ENCODE data around the gene UNC119. TPM values are rescaled to one million over a fixed set of nuclear protein-coding genes. Genes with fewer than 3 reads are reported as not detected.

UNC119 gene
- total and polyA plus RNA-seq, 12 donors: 26.7 to 80.8 (median 38.8) TPM

GRCh38 chr17:28584434-28584833, 32.0 kb upstream of the UNC119 start:
- TF ChIP-seq CTCF (IDR thresholded peaks at IDR 0.05) (no peak), POLR2A (IDR thresholded peaks at IDR 0.05) (no peak)
- DNase-seq: no peak
- Histone ChIP-seq H3K36me3 (replicated peaks in 1 of 2) (peaks cover 0 to 21% of the 10 kb centered on the region in 2 donors), H3K4me3 (no peak overlapping the region), H3K27ac (no peak overlapping the region), H3K27me3 (no peaks in the 10 kb centered on the region), H3K4me1 (replicated peaks in 1 of 2) (no peaks in the 10 kb centered on the region), H3K9me3 (replicated peaks in 1 of 3) (no peaks in the 10 kb centered on the region)
- WGBS, 4 donors: 73 to 95% (median 90%) methylated on average over 3 of the region's 3 CpGs
- intact Hi-C loops (cut with DNase I): no loop called here

GRCh38 chr17:28582513-28582912, 30.1 kb upstream of the UNC119 start:
- TF ChIP-seq POLR2A (IDR thresholded peaks at IDR 0.05) (no peak), CTCF (IDR thresholded peaks at IDR 0.05) (no peak)
- Histone ChIP-seq H3K27me3 (no peaks in the 10 kb centered on the region), H3K27ac (no peak overlapping the region), H3K9me3 (replicated peaks in 1 of 3) (no peaks in the 10 kb centered on the region), H3K4me1 (replicated peaks in 1 of 2) (no peaks in the 10 kb centered on the region), H3K36me3 (replicated peaks in 1 of 2) (peaks cover 0 to 21% of the 10 kb centered on the region in 2 donors), H3K4me3 (no peak overlapping the region)
- intact Hi-C loops (cut with DNase I): no loop called here
- 96 to 99% (median 99%) methylated on average over 2 of the region's 2 CpGs for WGBS, 4 donors
- no peak for DNase-seq

GRCh38 chr17:28580959-28581358, 28.5 kb upstream of the UNC119 start:
- Histone ChIP-seq H3K4me1 (replicated peaks in 1 of 2) (peaks cover 0 to 5% of the 10 kb centered on the region in 2 donors), H3K9me3 (replicated peaks in 1 of 3) (no peaks in the 10 kb centered on the region), H3K27me3 (no peaks in the 10 kb centered on the region), H3K4me3 (no peak overlapping the region), H3K36me3 (replicated peaks in 1 of 2) (peaks cover 0 to 21% of the 10 kb centered on the region in 2 donors), H3K27ac (no peak overlapping the region)
- WGBS, 4 donors: 96 to 100% (median 98%) methylated on average over 2 to 3 of the region's 3 CpGs
- TF ChIP-seq CTCF (IDR thresholded peaks at IDR 0.05) (no peak), POLR2A (IDR thresholded peaks at IDR 0.05) (no peak)
- intact Hi-C loops (cut with DNase I): no loop called here
- no peak for DNase-seq

GRCh38 chr17:28579526-28579925, 27.1 kb upstream of the UNC119 start:
- WGBS, 4 donors: 87 to 98% (median 96%) methylated on average over 4 of the region's 4 CpGs
- no peak overlapping the region for H3K4me3 ChIP-seq
- peaks cover 0 to 12% of the 10 kb centered on the region in 2 donors for H3K36me3 ChIP-seq (replicated peaks in 1 of 2)
- peaks cover 0 to 5% of the 10 kb centered on the region in 2 donors for H3K4me1 ChIP-seq (replicated peaks in 1 of 2)
- intact Hi-C loops (cut with DNase I): no loop called here
- DNase-seq: no peak
- no peaks in the 10 kb centered on the region for H3K27me3 ChIP-seq
- H3K27ac ChIP-seq: no peak overlapping the region
- H3K9me3 ChIP-seq (replicated peaks in 1 of 3): no peaks in the 10 kb centered on the region
- TF ChIP-seq CTCF (IDR thresholded peaks at IDR 0.05): no peak
- TF ChIP-seq POLR2A (IDR thresholded peaks at IDR 0.05): no peak

Data from adrenal gland (tissue), 12 donors.